Smooth muscle cell of the umbilical artery (primary cell): ENCODE measurements around the gene RGS2. TPM values are rescaled to one million over a fixed set of nuclear protein-coding genes. Genes with fewer than 3 reads are reported as not detected.

Experiments used
- total RNA-seq: library from RNA; depleted of rRNA; stranded (reverse); fragments of >200 nt; gene quantifications from 2 replicates; pipeline ENCODE4 v1.2.3, GENCODE V29; 2014

RGS2 gene, protein sequence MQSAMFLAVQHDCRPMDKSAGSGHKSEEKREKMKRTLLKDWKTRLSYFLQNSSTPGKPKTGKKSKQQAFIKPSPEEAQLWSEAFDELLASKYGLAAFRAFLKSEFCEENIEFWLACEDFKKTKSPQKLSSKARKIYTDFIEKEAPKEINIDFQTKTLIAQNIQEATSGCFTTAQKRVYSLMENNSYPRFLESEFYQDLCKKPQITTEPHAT
- total RNA-seq = 70.7 and 115 TPM in 2 replicates

DNA sequence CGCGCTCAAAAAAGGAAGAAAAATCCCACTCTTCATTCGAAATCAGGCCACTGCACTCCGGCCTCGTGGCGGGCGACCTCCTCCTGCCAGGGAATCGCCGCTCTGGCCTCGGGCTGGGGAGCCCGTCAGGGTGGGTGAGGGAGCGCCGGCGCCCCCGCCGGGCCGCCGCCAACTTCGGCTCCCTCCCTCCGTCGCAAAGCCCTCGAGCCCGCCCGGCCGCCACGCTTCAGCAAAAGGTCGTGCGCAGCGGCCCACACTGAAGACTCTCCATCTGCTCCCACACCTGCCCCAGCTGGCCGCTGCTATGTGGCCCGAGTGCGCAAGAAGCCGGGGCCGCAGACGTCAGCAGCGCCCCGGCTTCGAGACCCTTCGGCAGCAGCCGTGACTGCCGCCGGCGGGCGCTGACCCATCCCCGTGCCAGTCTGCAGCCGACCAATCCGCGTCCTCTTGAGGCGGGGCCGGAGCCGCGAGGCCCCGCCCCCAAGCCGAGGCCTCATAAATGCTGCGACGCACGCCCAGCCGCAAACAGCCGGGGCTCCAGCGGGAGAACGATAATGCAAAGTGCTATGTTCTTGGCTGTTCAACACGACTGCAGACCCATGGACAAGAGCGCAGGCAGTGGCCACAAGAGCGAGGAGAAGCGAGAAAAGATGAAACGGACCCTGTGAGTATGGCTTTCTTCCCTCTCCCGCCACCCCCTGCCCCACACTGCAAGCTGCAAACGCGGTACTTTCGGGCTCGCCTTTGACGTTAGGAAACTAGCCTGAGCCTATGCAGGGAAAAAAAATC is at the start of gene RGS2:
RGS2 (plus strand) TSS at position 522 of the 789 bp plus-strand sequence; CDS start at position 555, 33 bp downstream.

Other genes starting within 250 kb of the RGS2 start
- gene RGS1, start 233.3 kb upstream of the RGS2 start, total RNA-seq = not detected in 2 replicates
- not detected in 2 replicates for gene RGS13, start 172.9 kb upstream of the RGS2 start, total RNA-seq